AG04450 (cell line): ENCODE measurements around the gene ATF6. TPM values are rescaled to one million over a fixed set of nuclear protein-coding genes. Genes with fewer than 3 reads are reported as not detected.
"Not testable (repeated sequence)": the region's sequence is repeated elsewhere in the genome, so short reads cannot be mapped to it uniquely, and the experiment has no call there.

Source experiments
- CTCF ChIA-PET: fragments of 300-600, 350-600 bp; formaldehyde crosslinking; extraction: SDS; loops from one replicate; lab custom pipeline; 2022; ENCODE audit warnings: antibody characterized with exemption, inconsistent platforms; lab: Charles Lee
- POLR2A ChIA-PET: fragments of 350-600 bp; formaldehyde crosslinking; extraction: SDS; loops from one replicate; lab custom pipeline; 2021; ENCODE audit warnings: antibody characterized with exemption, inconsistent platforms; lab: Yijun Ruan, JAX
- DNase-seq: peaks from one replicate; pipeline ENCODE4 v3.0.0-alpha.2; 2011; ENCODE audit warnings: low read depth, low spot score
- H3K27ac ChIP-seq: one replicate; pipeline ENCODE4 v1.5.1; 2012; ENCODE audit warnings: low read depth, low read length, control low read depth
- H3K27me3 ChIP-seq: one replicate; pipeline ENCODE4 v1.6.0; 2012; ENCODE audit warnings: low read length; ENCODE audit not compliant: control insufficient read depth, insufficient read depth
- H3K4me3 ChIP-seq: 2 replicates; pipeline ENCODE4 v1.5.1; 2011; ENCODE audit warnings: mild to moderate bottlenecking, low read depth, low read length, control low read depth
- H3K9me3 ChIP-seq: 2 replicates; pipeline ENCODE4 v1.5.1; 2012; ENCODE audit warnings: low read length; ENCODE audit not compliant: control insufficient read depth, insufficient read depth
- CTCF ChIP-seq: IDR thresholded peaks from 2 replicates; pipeline ENCODE4 v1.5.1; 2011; ENCODE audit warnings: low read depth, low read length, control low read depth, inconsistent platforms
- polyA plus RNA-seq: library from polyadenylated mRNA; depleted of rRNA; stranded (reverse); fragments of >200 nt; gene quantifications from 2 replicates; pipeline ENCODE4 v1.2.3, GENCODE V29; 2011

Gene ATF6
- polyA plus RNA-seq, 1 experiment = 33.6 TPM

- POLR2A ChIA-PET = no interaction called here
- no peaks in the 10 kb centered on the region for H3K27me3 ChIP-seq
- H3K27ac ChIP-seq = no peak overlapping the region
- no peaks in the 10 kb centered on the region for H3K9me3 ChIP-seq
- no peak for TF ChIP-seq CTCF
- no peak overlapping the region for H3K4me3 ChIP-seq
- CTCF ChIA-PET = interaction anchor here (1.1 to 3.9 kb wide), 2 partner anchors 33 to 211 kb away, joined by 9 to 17 read pairs; no protein-coding TSS in a partner anchor
- DNase-seq = no peak
Measured at GRCh38 chr1:161825831-161826230, 59.7 kb downstream of the ATF6 start.

- POLR2A ChIA-PET = no interaction called here
- no peaks in the 10 kb centered on the region for H3K9me3 ChIP-seq
- H3K27ac ChIP-seq = no peak overlapping the region
- DNase-seq = no peak
- no peak for TF ChIP-seq CTCF
- no peaks in the 10 kb centered on the region for H3K27me3 ChIP-seq
- H3K4me3 ChIP-seq = no peak overlapping the region
- CTCF ChIA-PET = interaction anchor here (3.9 kb wide), 1 partner anchor 34 kb away, joined by 9 read pairs; no protein-coding TSS in a partner anchor
Measured at GRCh38 chr1:161826478-161826877, 60.4 kb downstream of the ATF6 start.

- POLR2A ChIA-PET = no interaction called here
- Histone ChIP-seq H3K27ac (no peak overlapping the region), H3K9me3 (peaks cover 4% of the 10 kb centered on the region), H3K27me3 (no peaks in the 10 kb centered on the region), H3K4me3 (no peak overlapping the region)
- TF ChIP-seq CTCF = no peak
- CTCF ChIA-PET = no interaction called here
- DNase-seq = no peak
Measured at GRCh38 chr1:161827786-161828185, 61.7 kb downstream of the ATF6 start.

- H3K27me3 ChIP-seq, H3K27ac ChIP-seq, H3K4me3 ChIP-seq, DNase-seq, CTCF ChIA-PET, H3K9me3 ChIP-seq: not testable (repeated sequence)
- POLR2A ChIA-PET = interaction anchor here (0.6 kb wide), 1 partner anchor 76 kb away, joined by 5 read pairs; no protein-coding TSS in a partner anchor
Measured at GRCh38 chr1:161832299-161832907, 66.3 kb downstream of the ATF6 start.

GRCh38 chr1:161834967-161835550 is 68.9 kb downstream of the ATF6 start:
- POLR2A ChIA-PET = no interaction called here

More at GRCh38 chr1:161834967-161835550, 68.9 kb downstream of the ATF6 start:
- Histone ChIP-seq H3K9me3 (peaks cover 5% of the 10 kb centered on the region), H3K4me3 (no peak overlapping the region), H3K27ac (no peak overlapping the region), H3K27me3 (no peaks in the 10 kb centered on the region)
- TF ChIP-seq CTCF = no peak
- CTCF ChIA-PET = no interaction called here
- no peak for DNase-seq
